Spleen (tissue), 11 donors: Measurements from ENCODE around the gene CBFA2T2. TPM values are rescaled to one million over a fixed set of nuclear protein-coding genes. Genes with fewer than 3 reads are reported as not detected.
"Not testable (repeated sequence)": the region's sequence is repeated elsewhere in the genome, so short reads cannot be mapped to it uniquely, and the experiment has no call there.

ENCODE experiments used
- DNase-seq: peaks from one replicate; pipeline ENCODE4 v3.0.0-alpha.2; 2020
- H3K27ac ChIP-seq, 8 donors: fragments of 200-600 bp; sonication (generic) in 7 of 8; 1 replicate in 4 of 8; 2 replicates in 4 of 8; pipeline versions ENCODE4 v1.5.0 to v1.8.0; 2016 to 2021; ENCODE audit warnings: inconsistent platforms in 4 of 8, mild to moderate bottlenecking in 4 of 8, moderate library complexity in 1 of 8
- H3K27me3 ChIP-seq, 7 donors: fragments of 200-600 bp; sonication (generic) in 6 of 7; replicated peaks in 1 of 7; 1 replicate in 4 of 7; 2 replicates in 3 of 7; pipeline versions ENCODE4 v1.5.0 to v1.8.0; 2016 to 2021; ENCODE audit warnings: inconsistent platforms in 3 of 7, mild to moderate bottlenecking in 1 of 7
- H3K36me3 ChIP-seq, 6 donors: fragments of 200-600 bp; sonication (generic) in 5 of 6; 1 replicate in 4 of 6; 2 replicates in 2 of 6; pipeline versions ENCODE4 v1.5.0 to v1.8.0; 2016 to 2021; ENCODE audit warnings: inconsistent platforms in 2 of 6
- H3K4me1 ChIP-seq, 6 donors: fragments of 200-600 bp; sonication (generic) in 5 of 6; 1 replicate in 3 of 6; 2 replicates in 3 of 6; pipeline versions ENCODE4 v1.5.0 to v1.8.0; 2016 to 2021; ENCODE audit warnings: inconsistent platforms in 3 of 6
- H3K4me3 ChIP-seq, 8 donors: fragments of 200-600 bp; sonication (generic) in 7 of 8; 1 replicate in 4 of 8; 2 replicates in 4 of 8; pipeline versions ENCODE4 v1.5.0 to v1.8.0; 2016 to 2021; ENCODE audit warnings: inconsistent platforms in 4 of 8, mild to moderate bottlenecking in 4 of 8, moderate library complexity in 2 of 8
- H3K9me3 ChIP-seq, 8 donors: fragments of 200-600 bp; sonication (generic) in 7 of 8; 1 replicate in 4 of 8; 2 replicates in 4 of 8; pipeline versions ENCODE4 v1.5.0 to v1.8.0; 2016 to 2021; ENCODE audit warnings: inconsistent platforms in 4 of 8
- POLR2A ChIP-seq, 3 donors: fragments of 450-650 bp; IDR thresholded peaks; one replicate each; pipeline ENCODE4 v1.5.1; 2017; ENCODE audit warnings: antibody characterized with exemption in 3 of 3, mild to moderate bottlenecking in 1 of 3
- POLR2AphosphoS5 ChIP-seq, 3 donors: sonication (generic); formaldehyde crosslinking; IDR thresholded peaks; one replicate each; pipeline ENCODE4 v1.5.1; 2017; ENCODE audit warnings: antibody characterized with exemption in 3 of 3
- WGBS, 5 donors: extraction: QIAGEN DNeasy Blood & Tissue Kit in 3 of 5; methylation state at CpG; one replicate each; pipeline versions ENCODE4 v1.1.5 to v1.1.7; 2013 to 2018; 5-methylcytosine and 5-hydroxymethylcytosine counted together
- intact Hi-C: fragments of 100-400 bp; cut with DNase I; formaldehyde crosslinking; loops from one replicate; pipeline ENCODE4 v1.15.0; 2023; ENCODE audit warnings: low total_unique reads
- polyA plus RNA-seq, 3 donors: library from polyadenylated mRNA; stranded (reverse); fragments of 200-250 nt; gene quantifications; one replicate each; pipeline ENCODE4 v1.2.1, GENCODE V29; 2013
- total RNA-seq, 7 donors: library from RNA; depleted of rRNA in 3 of 7; stranded (reverse); fragments of >200 nt in 3 of 7; fragmentation: NEBNext Ultra II Directional in 4 of 7; extraction: Animal tissue kit (Norgen Biotek cat#: 25700) in 4 of 7; gene quantifications; one replicate each; pipeline versions ENCODE4 v1.1.0 to v1.2.1, GENCODE V29; 2016 to 2021
- TF ChIP-seq, protein P1 (sequence below), 11 experiments: fragments of 200-600 bp in 7 of 11; fragments of 450-650 bp in 4 of 11; sonication (generic) in 4 of 11; IDR thresholded peaks in 8 of 11; conservative IDR thresholded peaks in 3 of 11; 1 replicate in 7 of 11; 2 replicates in 4 of 11; pipeline versions ENCODE4 v1.4.0 to v1.8.0; 2016 to 2021; ENCODE audit warnings: antibody characterized with exemption in 11 of 11, inconsistent platforms in 4 of 11, mild to moderate bottlenecking in 1 of 11
- donor health status: healthy with polysubstance abuse.
- donor health status: DM: no; HTN: no; CAD: no; lungs with moderate emphysema.
- donor health status: DM: no; HTN: no; CAD: no.
- donor health status: Bipolar disorder and iron deficiency.
- donor health status: healthy.
- donor health status: DM: no; HTN: no; CAD: no.
- donor health status: DM: yes; HTN: yes; CAD: no.

CBFA2T2 gene
- total and polyA plus RNA-seq, 10 donors = 3.3 to 25.4 (median 17.8) TPM

- Histone ChIP-seq H3K9me3 (peaks cover 0 to 6% (median 0%) of the 10 kb centered on the region in 8 donors), H3K27ac (no peak overlapping the region), H3K4me1 (peaks cover 0 to 32% (median 18%) of the 10 kb centered on the region in 6 donors), H3K4me3 (no peak overlapping the region), H3K27me3 (peaks cover 0 to 9% (median 0%) of the 10 kb centered on the region in 7 donors), H3K36me3 (no peaks in the 10 kb centered on the region)
- WGBS, 5 donors = 68 to 89% (median 79%) methylated on average over 4 of the region's 4 CpGs
- no peak for DNase-seq
- TF ChIP-seq POLR2AphosphoS5 (IDR thresholded peaks at IDR 0.05) (no peak), POLR2A (IDR thresholded peaks at IDR 0.05) (no peak)
- TF ChIP-seq, protein P1, sequence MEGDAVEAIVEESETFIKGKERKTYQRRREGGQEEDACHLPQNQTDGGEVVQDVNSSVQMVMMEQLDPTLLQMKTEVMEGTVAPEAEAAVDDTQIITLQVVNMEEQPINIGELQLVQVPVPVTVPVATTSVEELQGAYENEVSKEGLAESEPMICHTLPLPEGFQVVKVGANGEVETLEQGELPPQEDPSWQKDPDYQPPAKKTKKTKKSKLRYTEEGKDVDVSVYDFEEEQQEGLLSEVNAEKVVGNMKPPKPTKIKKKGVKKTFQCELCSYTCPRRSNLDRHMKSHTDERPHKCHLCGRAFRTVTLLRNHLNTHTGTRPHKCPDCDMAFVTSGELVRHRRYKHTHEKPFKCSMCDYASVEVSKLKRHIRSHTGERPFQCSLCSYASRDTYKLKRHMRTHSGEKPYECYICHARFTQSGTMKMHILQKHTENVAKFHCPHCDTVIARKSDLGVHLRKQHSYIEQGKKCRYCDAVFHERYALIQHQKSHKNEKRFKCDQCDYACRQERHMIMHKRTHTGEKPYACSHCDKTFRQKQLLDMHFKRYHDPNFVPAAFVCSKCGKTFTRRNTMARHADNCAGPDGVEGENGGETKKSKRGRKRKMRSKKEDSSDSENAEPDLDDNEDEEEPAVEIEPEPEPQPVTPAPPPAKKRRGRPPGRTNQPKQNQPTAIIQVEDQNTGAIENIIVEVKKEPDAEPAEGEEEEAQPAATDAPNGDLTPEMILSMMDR (IDR thresholded peaks at IDR 0.05 in 8 of 11, conservative IDR thresholded peaks at IDR 0.05 in 3 of 11) = no peak
- intact Hi-C loops = no loop called here
These were observed 43.8 kb upstream of the CBFA2T2 start for GRCh38 chr20:33445881-33446625.

DNA sequence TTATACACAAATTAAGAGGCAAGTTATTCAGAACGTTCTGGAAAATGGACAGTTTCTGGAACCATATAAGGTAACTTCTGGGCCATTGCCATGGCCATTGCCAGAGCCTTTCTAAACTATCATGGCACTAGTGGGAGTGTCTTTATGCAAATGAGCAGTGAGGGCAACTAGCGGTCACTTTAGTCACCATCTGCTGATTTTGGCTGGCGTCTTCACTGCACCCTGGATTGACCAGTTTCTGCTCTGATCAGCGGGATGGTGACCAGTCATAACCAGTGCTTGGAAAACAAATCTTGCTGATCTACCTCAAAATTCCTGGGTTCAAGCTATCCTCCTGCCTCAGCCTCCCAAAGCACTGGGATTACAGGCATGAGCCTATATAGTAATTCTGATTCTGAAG is 39.0 kb upstream of the CBFA2T2 start:
- no peaks in the 10 kb centered on the region for H3K27me3 ChIP-seq
- no peak for DNase-seq
- no peaks in the 10 kb centered on the region for H3K36me3 ChIP-seq
- peaks cover 0 to 6% (median 0%) of the 10 kb centered on the region in 8 donors for H3K9me3 ChIP-seq
- WGBS, 5 donors = 70 to 82% (median 79%) methylated on average over 4 of the region's 4 CpGs
- intact Hi-C loops = no loop called here
- no peaks in the 10 kb centered on the region for H3K4me1 ChIP-seq
- no peak overlapping the region for H3K4me3 ChIP-seq
- H3K27ac ChIP-seq = no peak overlapping the region
- TF ChIP-seq POLR2A (IDR thresholded peaks at IDR 0.05) = no peak
- no peak for TF ChIP-seq POLR2AphosphoS5 (IDR thresholded peaks at IDR 0.05)
- TF ChIP-seq, protein P1 (IDR thresholded peaks at IDR 0.05 in 8 of 11, conservative IDR thresholded peaks at IDR 0.05 in 3 of 11) = no peak

DNA sequence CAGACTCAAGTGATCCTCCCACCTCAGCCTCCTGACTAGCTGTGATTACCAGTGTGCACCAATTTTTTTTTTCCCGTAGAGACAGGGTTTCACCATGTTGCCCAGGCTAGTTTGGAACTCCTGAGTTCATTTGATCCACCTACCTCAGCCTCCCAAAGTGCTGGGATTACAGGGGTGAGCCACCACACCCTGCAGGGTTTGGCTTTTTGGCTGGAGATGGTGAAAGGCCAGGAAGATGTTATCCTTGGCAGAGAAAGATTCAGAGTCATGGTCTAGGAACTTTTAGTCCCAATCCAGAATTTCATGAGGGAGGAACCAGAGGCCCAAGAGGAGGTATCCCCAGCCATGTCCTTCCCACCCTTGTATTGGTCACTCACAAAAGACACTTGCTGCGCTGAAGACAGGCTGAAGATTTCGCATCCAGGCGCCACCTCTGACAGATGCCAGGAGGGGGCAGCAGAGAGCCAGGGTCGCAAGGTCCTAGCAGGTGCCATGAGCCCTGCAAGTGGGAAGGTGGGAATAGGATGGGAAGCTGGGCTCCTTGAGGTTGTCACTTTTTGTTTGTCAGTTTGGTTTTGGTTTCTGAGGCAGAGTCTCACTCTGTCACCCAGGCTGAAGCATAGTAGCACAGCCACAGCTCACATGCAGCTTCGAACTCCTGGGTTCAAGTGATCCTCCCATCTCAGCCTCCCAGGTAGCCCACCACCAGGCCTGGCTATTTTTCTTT is 32.8 kb upstream of the CBFA2T2 start:
- H3K4me1 ChIP-seq, H3K27ac ChIP-seq, H3K9me3 ChIP-seq, H3K27me3 ChIP-seq, H3K4me3 ChIP-seq, H3K36me3 ChIP-seq: not testable (repeated sequence)
- TF ChIP-seq, protein P1 (IDR thresholded peaks at IDR 0.05 in 8 of 11, conservative IDR thresholded peaks at IDR 0.05 in 3 of 11) = peak; percentile 89 to 96 (median 93)
- peak in 2 of 3 donors; percentile 68 to 74 for TF ChIP-seq POLR2AphosphoS5 (IDR thresholded peaks at IDR 0.05)
- WGBS, 5 donors = 19 to 24% (median 21%) methylated on average over 4 to 5 of the region's 6 CpGs
- intact Hi-C loops = loop anchor here (5.0 kb wide), 1 partner anchor 195 kb away; no protein-coding TSS in a partner anchor
- DNase-seq = peak; percentile 94

DNA sequence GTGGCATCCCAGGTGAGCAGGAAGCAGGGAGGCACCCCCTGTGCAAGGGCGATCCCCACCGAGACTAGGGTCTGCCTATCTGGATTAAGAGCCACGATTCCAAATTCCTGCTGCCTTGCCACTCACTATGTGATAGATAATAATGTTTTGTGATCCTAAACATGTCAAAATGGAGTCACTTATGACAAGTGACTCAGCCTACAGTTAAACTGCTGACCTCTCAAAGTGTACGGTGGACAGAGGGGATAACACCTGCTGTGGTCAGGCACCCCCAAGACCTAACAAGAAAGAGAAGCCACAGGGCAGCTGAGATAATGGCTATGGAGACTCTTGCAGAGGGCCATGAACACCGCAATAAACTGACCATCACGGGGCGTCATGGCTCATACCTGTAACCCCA is 30.3 kb upstream of the CBFA2T2 start:
- Histone ChIP-seq H3K27ac (no peak overlapping the region), H3K27me3 (no peaks in the 10 kb centered on the region), H3K4me1 (peaks cover 0 to 21% (median 0%) of the 10 kb centered on the region in 6 donors), H3K36me3 (no peaks in the 10 kb centered on the region), H3K4me3 (no peak overlapping the region), H3K9me3 (no peaks in the 10 kb centered on the region)
- intact Hi-C loops = loop anchor here (5.0 kb wide), 1 partner anchor 193 kb away; no protein-coding TSS in a partner anchor
- DNase-seq = no peak
- no peak for TF ChIP-seq POLR2A (IDR thresholded peaks at IDR 0.05)
- TF ChIP-seq, protein P1 (IDR thresholded peaks at IDR 0.05 in 8 of 11, conservative IDR thresholded peaks at IDR 0.05 in 3 of 11) = no peak
- TF ChIP-seq POLR2AphosphoS5 (IDR thresholded peaks at IDR 0.05) = no peak
- 78 to 93% (median 84%) methylated on average over 7 of the region's 7 CpGs for WGBS, 5 donors
